Stimulated activated CD4-positive, alpha-beta T cell treated with anti-CD3 and anti-CD28 coated beads, Interleukin-15, amount 100 ng/mL, for 24 hours (primary cell): ENCODE measurements around the gene SFMBT2.

Experiments used
- DNase-seq: peaks from one replicate; pipeline ENCODE4 v3.0.0-alpha.2; 2020

SFMBT2 gene

GRCh38 chr10:7121154-7121797, 289.6 kb downstream of the SFMBT2 start:
- DNase-seq, result peak; percentile 81

- no peak for DNase-seq
Observed at GRCh38 chr10:7119325-7120015, 291.4 kb downstream of the SFMBT2 start.

GRCh38 chr10:7117806-7118674, 292.8 kb downstream of the SFMBT2 start:
- DNase-seq, result no peak

GRCh38 chr10:7117177-7117799, 293.5 kb downstream of the SFMBT2 start:
- no peak for DNase-seq

GRCh38 chr10:7111561-7111960, 299.3 kb downstream of the SFMBT2 start:
- no peak for DNase-seq

- no peak for DNase-seq
Observed at GRCh38 chr10:7111089-7111488, 299.7 kb downstream of the SFMBT2 start.
